ENCODE results near the gene KIF7.

Gene KIF7

DNA sequence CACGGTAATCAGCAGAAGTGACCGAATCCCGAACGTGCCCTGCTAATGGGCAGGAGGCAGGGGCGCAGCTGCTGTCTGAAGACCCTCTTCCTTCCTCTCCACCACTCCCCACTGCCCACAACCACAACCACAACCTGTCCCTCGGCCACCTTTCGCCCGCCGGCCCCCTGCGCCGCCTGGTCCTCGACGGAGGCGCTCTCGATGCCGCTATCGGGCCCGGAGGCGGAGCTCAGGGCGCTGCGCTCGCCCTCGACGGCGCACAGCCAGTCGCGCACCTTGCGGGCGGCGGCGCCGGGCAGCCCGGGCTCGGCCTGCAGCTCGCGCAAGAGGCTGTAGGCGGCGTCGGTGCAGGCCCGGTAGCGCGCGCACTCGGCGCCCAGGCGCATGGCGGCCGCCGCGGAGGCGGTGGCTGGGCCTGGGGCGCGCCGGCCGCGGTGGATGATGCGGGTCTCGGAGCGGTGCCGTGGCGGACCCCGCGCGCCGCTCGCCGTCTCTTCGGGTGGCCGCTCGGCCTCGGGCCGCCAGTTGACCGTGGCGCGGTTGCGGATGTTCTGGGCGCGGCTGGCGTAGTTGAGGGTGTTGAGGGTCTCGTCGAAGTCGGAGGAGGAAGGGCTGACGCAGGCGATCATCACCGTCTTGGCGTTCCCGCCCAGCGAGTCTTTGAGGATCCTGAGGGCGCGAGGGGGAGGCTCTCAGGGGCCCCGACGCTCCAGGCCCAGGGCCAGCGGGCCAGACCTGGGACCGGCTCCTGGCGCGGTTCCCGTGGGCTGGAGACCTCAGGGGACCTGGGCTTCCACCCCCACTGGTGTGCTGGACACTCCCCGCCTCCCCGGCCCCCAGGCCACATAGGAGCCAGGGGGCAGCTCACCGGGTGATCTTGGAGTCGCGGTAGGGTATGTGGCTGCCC, 6.9 kb downstream of the KIF7 start:
- DNase-seq (ENCODE audit: low read depth in 2 of 2) = no peak
- TF ChIP-seq, protein P1, sequence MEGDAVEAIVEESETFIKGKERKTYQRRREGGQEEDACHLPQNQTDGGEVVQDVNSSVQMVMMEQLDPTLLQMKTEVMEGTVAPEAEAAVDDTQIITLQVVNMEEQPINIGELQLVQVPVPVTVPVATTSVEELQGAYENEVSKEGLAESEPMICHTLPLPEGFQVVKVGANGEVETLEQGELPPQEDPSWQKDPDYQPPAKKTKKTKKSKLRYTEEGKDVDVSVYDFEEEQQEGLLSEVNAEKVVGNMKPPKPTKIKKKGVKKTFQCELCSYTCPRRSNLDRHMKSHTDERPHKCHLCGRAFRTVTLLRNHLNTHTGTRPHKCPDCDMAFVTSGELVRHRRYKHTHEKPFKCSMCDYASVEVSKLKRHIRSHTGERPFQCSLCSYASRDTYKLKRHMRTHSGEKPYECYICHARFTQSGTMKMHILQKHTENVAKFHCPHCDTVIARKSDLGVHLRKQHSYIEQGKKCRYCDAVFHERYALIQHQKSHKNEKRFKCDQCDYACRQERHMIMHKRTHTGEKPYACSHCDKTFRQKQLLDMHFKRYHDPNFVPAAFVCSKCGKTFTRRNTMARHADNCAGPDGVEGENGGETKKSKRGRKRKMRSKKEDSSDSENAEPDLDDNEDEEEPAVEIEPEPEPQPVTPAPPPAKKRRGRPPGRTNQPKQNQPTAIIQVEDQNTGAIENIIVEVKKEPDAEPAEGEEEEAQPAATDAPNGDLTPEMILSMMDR (IDR thresholded peaks at IDR 0.05; ENCODE audit: low read depth, low read length) = no peak
- H3K4me3 ChIP-seq (replicated peaks in 1 of 2; ENCODE audit: low read depth in 2 of 2, low read length in 2 of 2) = no peak overlapping the region

DNA sequence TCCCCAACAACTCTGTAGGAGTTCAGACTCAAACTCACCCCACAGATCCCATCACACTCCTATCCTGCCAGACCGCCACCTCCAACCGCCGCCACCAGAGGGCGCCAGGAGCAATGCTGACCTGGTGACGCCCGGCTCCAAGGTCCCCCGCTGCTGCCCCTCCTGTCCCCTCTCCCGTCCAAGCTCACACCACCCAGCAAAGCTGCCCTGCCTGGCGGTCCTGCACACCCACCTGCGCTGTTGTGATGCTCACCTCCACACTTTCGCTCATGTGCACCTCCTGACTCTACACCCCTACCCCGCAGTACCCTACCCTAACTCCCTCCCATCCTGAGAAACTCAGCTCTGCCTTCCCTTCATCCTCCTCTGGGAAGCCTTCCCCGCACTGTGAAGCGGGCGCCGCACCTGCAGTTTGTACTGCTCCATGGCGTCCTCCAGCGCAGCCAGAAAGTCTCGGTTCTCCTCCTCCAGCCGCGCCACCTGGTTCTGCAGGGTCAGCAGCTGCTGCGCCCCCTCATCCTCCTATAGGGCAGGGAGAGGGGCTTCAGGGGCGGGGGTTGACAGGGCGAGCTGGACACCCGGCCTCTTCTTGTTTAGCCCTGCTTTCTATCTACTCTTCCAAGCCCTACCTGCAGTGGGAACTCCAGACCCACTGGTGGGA, 7.9 kb downstream of the KIF7 start:
- no peak overlapping the region for H3K4me3 ChIP-seq (replicated peaks in 1 of 2; ENCODE audit: low read depth in 2 of 2, low read length in 2 of 2)
- TF ChIP-seq, protein P1 (IDR thresholded peaks at IDR 0.05; ENCODE audit: low read depth, low read length) = peak; percentile 92
- DNase-seq (ENCODE audit: low read depth in 2 of 2) = peak; percentile 67 to 72

DNA sequence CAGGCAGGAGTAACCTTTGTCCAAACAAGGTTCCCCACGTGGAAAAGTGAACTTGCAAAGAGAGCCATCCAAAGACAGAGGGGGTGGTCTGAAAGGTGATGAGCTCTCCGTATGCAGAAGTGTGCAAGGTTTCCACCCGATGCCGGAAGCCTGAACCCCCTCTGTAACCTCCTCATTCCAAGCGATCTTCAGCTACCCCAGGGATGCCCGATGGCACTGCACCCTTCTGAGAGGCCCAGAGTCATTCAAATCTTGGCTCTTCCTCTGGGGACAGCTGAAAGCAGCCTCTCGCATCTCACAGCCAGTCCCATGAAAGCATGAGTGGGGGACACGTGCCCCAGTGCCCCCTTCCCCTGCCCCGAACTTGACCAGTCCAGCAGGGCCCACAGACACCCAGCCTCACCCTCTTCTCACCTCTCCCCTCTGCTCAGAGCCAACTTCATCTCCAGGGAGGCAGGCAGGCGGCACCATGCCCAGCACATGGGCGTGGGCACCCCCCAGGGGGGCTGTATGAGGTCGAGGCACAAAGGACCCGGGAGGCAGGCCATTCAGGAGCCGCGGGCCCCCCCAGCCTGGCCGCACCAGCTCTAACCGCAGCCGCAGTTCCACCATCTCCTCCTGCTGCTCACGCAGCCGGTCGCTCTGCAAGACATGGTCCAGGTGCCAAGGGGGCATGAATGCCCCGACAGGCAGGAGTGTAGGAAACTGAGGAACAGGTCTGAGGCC, 8.7 kb downstream of the KIF7 start:
- no peak overlapping the region for H3K4me3 ChIP-seq (replicated peaks in 1 of 2; ENCODE audit: low read depth in 2 of 2, low read length in 2 of 2)
- TF ChIP-seq, protein P1 (IDR thresholded peaks at IDR 0.05; ENCODE audit: low read depth, low read length) = no peak
- DNase-seq (ENCODE audit: low read depth in 2 of 2) = no peak

DNA sequence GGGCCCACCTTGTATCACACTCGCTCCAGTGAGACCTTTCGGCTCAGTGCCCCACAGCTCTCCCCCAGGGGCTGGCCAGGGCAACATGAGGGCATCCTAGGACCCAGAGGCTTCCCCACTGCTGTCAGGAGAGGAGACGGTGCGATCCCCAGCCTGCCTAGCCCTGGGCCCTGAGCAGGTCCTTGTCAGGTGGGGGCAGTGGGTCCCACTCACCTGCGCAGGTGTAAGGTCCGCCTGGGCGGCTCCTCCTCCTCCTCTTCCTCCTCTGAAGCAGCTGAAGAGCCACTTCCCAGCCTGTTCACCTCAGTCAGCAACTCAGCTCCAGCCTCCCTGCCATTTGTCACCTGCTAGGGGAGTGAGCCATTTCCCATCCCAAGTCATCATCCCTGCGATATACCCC, 9.6 kb downstream of the KIF7 start:
- TF ChIP-seq, protein P1 (IDR thresholded peaks at IDR 0.05; ENCODE audit: low read depth, low read length) = no peak
- no peak for DNase-seq (ENCODE audit: low read depth in 2 of 2)

DNA sequence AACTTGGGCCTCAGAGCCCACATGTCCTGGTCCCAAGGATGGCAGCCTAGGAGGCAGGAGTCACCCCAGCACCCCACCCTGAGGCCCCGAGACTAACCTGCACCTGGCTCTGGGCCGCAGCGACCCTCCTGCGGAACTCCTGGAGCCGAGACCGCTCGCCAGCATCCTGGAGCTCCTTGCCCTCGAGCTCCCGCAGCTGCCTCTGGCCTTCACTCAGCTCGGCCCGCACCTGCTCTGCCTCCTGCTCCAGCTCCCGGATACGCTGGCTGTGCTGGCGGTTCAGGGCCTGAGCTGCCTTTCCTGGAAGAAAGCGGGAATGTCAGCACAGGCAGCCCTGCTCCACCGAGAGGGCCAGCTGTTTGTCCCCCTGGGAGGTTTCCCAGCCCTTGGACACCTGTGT, 13.2 kb downstream of the KIF7 start:
- TF ChIP-seq, protein P1 (IDR thresholded peaks at IDR 0.05; ENCODE audit: low read depth, low read length) = no peak
- DNase-seq (ENCODE audit: low read depth in 2 of 2) = no peak
- H3K4me3 ChIP-seq (replicated peaks in 1 of 2; ENCODE audit: low read depth in 2 of 2, low read length in 2 of 2) = no peak overlapping the region

More for the DNA sequence above, 9.6 kb downstream of the KIF7 start:
- no peak overlapping the region for H3K4me3 ChIP-seq (replicated peaks in 1 of 2; ENCODE audit: low read depth in 2 of 2, low read length in 2 of 2)

DNA sequence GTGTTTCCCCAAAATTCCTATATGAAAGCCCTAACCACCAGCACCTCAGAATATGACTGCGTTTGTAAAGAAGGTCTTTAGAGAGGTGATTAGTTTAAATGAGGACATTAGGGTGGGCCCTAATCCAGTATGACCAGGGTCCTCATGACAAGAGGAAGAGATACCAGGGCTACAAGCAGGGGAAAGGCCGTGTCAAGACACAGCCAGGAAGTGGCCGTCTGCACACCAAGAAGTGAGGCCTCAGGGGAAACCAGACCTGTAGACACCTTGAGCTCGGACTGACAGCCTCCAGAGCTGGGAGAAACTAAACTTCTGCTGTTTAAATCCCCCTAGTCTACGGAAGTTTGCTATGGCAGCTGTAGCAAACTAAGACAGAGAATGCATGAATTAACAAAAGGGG, 14.2 kb downstream of the KIF7 start:
- H3K4me3 ChIP-seq (replicated peaks in 1 of 2; ENCODE audit: low read depth in 2 of 2, low read length in 2 of 2) = no peak overlapping the region
- TF ChIP-seq, protein P1 (IDR thresholded peaks at IDR 0.05; ENCODE audit: low read depth, low read length) = no peak
- no peak for DNase-seq (ENCODE audit: low read depth in 2 of 2)

Data from cardiac fibroblast (primary cell).